Measurements from ENCODE around the gene BAIAP2.

BAIAP2 gene

DNA sequence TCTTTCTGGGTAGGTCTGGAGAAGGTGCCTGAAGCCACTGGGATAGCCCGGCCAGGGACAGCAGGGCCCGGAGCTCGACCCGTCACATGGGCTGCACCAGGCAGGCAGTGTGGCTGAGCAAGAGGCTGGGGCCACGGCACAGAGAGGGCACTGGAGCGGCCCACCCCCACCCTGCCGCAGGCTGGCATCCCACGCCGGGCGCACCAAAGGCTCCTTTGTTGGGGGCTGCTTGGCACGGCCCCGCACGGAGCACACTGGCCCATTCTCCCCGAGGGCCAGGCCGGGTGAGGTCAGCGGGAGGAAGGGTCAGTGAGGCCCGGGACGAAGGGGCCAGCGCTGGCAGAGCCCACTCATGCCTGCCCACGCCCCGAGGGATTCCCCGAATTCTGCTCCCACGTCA lies 93.8 kb downstream of the BAIAP2 start:
- no peak for DNase-seq

DNA sequence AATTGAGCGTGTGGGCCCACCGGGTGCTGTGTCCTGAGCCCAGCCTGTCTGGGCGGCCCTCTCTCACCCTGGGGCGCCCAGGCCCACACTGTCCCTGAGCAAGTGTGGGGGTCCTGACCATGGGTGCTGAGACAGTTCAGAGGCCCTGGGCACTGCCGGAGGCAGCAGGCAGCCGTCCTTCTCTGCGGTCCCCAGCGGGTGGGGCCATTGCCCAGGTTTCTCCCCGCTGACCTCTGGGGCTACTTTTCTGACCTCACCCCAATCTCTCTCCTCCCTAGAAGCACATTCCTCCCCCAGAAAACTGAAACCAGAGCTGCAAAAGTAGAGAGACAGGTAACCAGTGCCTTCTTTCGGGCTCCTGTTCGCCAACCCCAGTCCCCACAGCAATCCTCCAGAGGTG lies 94.3 kb downstream of the BAIAP2 start:
- DNase-seq, result no peak

DNA sequence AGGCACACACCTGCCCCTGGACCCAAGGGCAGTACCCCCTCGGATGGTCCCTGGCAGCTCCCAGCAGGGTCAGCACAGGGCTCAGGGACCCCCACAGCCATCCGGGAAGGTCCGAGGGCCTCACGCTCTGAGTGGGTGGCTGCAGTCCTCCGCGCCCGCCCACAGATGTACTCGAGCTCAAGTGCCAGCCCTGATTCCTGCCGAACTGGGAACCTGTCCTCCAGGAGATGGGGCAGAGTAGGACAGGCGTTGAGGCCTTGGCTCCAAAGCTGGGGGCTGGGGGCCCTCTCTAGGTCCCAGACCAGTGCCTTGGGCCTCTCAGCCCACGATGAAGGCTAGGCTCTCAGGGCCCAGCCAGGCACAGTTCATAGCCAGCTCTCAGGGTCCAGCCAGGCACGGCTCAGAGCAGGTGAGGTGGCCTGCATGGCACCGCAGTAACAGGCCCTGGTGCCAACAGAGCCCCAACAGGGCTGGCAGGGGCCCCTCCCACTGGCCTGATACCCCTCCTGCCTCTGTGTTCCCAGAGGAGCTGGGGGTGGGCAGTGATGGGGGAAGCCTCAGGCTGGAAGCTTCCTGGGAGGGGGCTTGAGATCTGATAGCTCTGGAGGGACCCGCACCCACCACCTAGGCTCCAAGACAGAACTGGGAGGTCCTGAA lies 94.9 kb downstream of the BAIAP2 start:
- DNase-seq, result no peak

DNA sequence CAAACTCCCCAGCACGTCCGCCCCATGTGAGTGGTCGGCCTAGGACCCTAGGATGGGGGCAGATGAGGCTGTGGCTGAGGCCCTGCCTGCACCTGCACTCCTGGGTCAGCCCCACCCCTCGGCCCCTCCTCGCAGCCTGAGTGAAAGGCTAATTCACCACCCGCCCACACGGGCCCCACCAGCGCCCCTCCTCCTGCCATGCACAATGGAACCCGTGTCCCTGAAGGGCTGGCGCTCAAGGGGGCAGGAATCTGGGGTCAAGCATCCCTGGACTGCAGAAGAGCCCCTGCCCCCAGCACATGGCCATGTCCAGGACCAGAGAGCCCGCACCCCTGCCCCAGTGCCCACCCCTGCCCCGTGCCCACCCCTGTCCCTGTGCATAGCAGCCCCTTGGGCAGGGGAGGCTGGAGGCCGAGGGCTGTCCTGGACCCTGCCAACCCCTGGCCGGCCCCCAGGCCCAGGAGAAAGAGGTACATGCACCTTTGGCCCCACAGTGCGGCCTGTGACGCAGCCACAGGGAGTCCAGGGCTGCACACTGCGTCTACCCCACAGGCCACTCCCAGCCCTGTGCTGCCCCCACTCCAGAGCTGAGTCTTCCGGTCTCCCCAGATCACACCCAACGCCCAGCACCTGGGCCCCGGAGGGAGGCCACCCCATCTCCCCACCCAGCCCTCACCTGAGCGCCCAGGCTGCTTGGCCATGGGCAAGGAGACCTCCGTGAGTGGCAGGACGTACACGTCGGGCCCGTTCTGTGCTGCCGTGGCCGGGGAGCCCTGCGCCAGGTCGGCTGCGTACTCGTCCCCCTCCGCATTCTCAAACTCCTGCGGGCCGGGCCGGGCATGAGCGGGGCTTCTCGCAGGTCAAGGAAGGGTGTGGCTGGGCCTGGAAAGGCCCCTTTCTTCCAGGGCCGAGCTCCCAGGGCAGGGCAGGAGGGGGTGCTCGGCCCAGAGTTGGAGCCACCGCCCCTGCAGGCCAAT lies 95.7 kb downstream of the BAIAP2 start:
- DNase-seq, result no peak

DNA sequence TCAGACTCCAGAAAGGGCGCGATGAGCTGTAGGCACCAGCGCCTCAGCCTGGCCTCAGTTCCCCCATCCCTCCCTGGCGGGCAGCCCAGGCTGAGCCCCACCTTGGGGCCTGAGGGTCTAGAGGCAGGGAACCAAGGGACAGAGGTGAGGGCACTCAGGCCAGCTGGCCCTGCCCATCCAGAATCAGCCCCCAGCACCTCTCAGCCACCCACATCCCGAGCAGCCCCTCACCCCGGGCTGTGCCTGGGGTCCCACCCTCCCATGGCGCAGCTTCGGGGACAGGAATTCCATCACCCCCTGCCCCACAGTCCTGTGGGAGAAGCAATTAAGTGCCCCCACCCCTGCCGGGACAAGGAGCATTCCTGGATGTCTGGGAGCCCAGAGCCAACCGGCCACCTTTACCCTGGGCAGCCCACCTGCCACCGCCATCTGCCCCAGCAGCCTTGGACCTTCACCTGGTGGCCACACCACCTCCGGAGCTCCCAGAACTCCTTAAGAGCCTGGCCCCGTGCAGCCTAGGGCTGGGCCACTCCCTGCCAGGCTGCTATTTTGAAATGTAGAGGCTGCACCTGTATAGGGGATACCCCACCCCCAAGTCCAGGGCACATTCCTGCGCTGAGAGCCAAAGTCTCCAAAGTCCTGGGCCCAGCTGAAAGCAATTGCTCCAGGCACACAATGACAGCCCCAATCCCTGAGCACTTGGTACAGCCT lies 96.7 kb downstream of the BAIAP2 start:
- no peak for DNase-seq

DNA sequence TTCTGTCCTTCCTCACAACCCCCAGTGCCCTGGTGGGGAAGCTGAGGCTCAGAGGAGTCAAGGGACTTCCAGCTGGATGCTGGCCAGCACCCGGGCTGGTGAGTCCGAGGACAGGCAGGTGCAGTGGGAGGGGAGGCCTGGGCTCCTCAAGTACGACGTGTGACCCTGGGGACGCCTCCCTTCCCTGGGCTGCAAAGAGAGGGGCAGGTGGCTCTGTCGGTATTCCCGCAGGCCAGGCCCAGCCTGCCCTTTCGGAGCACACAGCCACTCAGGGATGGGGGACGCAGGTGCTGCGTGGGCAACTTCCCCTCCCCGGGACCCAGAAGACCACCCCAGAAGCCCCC lies 97.2 kb downstream of the BAIAP2 start:
- DNase-seq, result no peak

DNA sequence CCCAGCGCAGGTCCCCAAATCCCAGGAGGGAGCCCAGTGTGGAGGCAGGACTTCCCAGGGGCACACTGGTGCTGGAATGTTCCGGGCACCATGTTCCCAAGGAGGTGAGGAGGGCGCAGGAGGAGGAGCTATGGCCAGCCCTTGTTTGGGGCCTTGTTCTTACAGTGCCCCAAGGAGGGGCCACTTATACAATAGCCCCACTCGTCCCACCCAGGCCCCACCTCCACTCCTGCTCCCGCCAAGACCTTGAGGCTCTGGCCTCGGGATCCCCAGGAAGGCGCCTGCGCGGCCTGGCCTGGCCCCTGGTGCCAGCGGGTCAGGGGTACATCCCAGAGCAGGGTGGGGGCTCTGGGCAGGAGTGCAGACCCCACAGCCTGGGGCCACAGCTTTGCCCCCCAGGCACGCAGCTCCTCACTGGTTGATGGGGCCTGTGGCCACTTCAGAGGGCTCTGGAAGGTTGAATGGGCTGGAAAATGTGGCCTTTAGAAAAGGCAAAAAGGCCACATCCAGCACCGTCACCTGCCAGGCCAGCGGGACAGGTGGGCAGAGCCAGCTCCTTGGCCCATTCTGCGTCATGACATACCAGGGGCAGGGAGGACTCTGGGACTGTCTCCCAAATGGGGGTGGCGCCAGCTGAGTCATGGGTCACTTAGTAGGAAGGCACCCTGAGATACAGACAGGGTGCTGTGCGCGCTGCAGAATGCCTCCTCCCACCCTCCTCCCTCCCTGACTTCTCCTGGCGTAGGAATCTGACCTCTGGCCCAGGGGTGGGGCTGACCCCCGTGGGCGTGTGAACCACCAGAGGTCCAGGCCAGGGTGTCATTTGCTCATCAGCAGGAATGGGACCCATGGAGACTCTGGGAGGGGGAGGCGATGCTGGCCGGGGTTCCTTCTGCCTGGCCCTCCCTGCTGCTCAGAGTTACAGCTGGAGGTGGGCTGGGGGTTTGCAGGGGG lies 98.1 kb downstream of the BAIAP2 start:
- peak; percentile 19 to 64 for DNase-seq

DNA sequence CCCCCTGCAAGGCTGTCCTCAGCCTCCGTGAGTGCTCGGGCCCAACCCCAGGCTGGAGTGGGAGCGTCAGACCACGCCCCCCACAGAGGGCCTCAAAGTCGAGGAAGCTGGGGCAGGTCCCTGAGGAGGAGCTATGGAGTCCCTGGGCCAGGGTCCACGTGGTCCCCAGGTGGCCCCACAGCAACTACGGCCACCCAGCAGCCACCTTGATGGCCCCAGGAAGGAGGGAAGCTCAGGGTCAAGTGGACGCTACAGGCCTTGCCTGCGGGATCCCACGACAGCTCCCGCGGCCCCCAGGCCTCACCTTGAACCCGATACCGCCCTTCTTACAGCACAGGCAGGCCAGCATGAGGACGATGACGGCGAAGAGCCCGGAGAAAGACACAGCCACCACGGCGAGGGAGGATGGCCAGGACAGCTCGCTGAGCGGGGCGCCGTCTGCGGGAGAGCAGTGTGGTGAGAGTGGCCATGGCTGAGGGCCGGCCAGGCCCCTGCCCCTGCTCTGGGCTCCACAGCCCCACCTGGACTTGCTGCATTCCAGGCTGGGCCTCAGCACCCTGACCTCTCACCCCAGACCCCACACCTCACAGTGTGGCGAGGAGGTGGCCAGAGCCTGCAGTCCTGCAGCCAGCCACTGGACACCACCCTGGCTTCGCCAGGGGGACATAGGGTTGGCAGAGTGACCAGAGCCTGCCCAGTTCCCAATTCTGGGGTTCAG lies 99.3 kb downstream of the BAIAP2 start:
- DNase-seq, result no peak

DNA sequence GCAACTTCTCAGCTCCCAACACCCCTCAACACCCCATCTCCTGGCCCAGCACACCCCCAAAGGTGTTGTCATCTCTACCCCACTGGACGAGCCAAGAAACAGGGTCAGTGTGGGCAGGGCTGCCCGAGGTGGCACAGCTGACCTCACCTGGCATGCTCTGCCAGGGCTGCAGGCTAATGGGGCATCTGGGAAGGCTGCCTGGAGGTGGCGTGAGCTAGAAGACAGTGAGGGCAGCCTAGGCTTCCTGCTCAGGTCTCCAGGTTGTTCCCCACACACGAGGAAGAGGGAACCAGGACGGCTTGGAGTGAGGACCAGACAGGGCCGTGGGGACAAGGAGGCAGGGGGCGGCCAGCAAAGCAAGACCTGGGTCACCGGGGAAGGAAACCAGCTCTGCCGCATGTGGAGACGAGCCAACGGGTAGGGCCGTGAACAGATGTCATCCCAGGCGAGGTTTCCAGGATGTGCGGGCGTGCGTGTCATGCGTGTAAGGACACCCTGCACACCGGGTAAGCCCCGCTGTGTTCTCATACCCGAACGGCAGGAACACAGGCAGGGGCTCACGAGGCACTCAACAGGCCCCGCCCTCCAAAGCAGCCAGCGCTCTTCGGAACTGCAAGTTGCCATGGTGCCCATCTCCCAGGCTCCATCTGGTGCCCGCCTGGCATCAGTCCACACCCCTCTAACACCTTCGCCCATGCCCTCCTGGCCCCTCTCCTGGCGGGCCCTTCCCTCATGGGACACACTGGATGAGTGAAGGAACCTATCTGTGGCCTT lies 100.7 kb downstream of the BAIAP2 start:
- no peak for DNase-seq

DNA sequence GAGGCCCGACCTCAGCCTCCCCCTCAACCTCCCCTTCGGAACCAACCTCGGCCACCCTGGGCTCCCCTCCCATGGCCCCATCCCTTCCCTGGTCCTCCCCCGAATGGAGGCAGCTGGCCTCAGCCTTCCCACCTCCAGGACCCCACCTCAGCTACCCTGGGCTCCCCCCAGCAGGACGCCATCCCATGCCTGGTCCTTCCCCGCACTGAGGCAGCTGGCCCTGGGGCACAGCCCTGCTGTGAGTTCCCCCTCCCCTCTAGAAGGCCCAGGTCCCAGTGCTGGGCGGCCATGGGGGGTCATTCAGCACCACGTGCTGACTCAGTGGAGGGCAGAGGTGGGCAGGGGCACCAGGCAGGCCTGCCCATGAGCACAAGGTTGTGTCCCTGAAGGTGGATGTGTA lies 101.4 kb downstream of the BAIAP2 start:
- DNase-seq, result no peak

DNA sequence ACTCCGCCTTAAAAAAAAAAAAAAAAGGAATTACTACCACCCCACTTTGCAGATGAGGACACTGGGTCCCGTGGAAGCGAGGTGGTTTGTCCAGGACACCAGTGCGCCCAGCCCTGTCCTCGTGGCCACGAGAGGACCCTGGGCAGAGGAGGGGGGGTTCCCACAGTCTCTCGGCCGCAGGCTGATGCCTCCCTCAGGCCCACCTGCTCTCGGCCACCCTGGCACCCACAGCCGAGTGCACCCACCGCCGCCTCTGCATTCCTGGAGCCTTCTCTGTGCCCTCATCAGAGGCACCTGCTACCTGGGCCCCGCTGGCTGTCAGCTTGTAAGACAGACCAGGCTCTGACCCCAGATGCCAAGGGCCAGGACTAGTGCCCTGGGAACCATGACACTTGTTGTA lies 102.3 kb downstream of the BAIAP2 start:
- no peak for DNase-seq

DNA sequence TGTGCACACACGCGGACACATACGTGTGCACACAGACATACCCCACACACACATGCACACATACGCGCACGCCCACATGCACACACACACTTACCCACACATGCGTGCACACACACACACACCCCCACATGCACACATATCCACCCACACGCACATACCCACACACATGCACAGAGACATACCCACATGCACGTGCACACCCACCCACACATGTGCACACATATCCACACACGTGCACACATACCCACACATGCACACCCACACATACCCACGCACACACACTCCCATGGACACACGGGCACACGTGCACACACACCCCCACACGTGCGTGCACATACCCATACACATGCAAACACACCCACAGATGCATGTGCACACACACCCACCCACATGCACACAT lies 103.1 kb downstream of the BAIAP2 start:
- DNase-seq, result no peak

DNA sequence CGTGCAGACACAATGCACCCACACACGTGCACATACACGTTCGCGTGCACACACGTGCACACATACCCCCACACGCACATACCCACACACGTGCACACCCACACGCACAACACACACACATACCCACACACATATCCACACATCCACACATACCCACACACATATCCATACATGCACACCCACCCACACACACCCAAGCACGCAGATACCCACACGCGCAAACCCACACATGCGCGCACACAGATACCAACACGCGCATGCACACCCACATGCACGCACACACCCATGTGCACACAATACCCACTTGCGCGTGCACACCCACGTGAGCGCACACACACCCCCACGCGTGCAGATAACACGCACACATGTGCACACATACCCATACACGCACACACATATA lies 103.5 kb downstream of the BAIAP2 start:
- no peak for DNase-seq

DNA sequence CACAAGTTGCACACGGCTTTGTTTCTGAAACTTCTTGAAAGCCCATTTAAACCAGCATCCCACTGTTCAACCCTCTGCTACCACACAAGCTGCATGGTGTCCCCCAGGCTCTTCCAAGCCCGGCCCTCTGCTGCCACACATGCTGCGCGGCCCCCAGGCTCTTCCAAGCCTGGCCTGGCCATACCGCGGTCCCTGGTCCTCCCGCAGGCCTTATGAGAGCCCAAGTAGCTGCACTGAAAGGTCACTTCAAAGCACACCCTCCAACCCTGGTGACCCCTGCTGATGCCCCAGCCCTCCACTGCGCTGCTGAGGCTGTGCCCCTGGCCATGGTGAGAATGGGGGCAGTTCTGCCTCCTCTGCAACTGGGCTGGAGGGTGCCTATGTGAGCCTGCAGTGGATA lies 104.5 kb downstream of the BAIAP2 start:
- no peak for DNase-seq

DNA sequence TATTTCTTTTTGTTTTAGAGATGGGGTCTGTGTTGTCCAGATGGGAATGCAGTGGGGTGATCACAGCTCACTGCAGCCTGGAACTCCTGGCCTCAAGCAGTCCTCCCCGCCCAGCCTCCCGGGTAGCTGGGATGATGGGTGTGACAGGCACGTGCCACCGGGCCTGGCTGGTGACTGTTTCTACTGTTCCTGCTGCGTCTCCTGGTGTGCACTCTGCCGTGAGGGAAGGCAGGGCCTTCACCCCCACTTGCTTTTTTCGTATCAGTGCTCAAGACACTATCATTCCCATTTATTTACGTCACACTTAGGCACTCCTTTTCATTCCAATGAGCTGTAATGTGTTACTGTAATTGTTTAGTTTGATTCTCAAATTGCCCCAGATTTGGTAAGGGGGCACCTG lies 105.1 kb downstream of the BAIAP2 start:
- DNase-seq, result no peak

DNA sequence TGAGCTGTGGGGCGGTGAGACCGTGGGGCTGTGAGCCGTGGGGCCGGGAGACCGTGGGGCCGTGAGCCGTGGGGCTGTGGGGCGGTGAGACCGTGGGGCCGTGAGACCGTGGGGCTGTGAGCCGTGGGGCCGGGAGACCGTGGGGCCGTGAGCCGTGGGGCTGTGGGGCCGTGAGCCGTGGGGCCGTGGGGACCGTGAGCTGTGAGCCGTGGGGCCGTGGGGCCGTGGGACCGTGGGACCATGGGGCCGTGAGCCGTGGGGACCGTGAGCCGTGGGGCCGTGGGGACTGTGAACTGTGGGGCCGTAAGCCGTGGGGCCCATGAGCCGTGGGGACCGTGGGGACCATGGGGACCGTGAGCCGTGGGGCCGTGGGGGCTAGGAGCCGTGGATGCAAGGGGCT lies 105.7 kb downstream of the BAIAP2 start:
- no peak for DNase-seq

DNA sequence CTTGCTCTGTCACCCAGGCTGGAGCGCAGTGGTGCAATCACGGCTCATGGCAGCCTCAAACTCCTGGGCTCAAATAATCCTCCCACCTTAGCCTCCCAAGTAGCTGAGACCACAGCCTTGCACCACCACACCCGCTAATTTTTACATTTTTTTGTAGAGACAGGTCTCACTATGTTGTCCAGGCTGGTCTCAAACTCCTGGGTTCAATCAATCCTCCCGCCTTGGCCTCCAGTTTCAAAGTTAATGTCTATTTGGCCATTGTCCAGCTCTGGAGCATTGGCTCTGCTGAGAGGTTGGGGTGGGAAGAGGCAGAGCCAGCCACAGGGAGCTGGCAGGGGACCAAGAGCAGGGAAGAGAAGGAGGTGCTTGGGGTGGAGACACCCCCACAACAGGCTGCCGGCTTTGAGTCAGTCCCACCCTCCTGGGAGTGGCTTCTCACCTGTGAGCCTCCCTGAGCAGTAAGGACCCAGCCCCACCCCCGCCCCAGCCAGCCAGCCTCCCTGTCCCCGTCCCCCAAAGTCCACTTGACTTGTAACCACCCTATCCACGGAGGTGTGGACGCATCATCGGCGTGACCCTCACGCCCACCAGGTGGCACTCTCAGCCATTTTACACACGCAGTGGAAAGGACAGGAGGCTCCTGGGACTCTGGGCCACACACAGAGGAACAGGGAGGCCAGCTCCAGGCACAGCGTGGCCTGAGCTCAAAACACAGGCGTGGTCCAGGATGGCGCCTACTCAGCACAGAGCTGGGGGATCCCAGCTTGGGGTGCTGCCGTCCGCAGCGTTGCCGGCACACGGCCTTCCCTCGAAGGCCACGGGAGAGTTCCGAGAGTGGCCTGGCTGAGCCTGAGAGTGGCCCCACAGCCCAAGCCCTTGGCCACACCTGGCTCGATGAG lies 107.6 kb downstream of the BAIAP2 start:
- peak; percentile 73 to 92 for DNase-seq

DNA sequence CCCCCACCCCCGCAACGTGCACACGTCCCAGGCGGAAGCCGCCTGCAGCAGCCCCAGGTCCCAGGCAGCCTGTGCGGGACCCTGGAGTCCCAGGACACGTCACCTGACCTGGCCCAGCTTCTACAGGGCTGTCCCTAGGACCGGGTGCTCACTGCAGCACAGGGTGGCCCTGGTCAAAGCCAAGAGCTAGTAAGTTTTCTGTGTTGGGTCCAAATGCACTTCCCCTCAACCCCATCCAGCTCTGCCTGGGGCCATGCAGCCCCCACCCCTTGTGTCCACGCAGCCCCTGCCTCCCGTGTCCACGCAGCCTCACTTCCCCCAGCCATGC lies 108.2 kb downstream of the BAIAP2 start:
- no peak for DNase-seq

DNA sequence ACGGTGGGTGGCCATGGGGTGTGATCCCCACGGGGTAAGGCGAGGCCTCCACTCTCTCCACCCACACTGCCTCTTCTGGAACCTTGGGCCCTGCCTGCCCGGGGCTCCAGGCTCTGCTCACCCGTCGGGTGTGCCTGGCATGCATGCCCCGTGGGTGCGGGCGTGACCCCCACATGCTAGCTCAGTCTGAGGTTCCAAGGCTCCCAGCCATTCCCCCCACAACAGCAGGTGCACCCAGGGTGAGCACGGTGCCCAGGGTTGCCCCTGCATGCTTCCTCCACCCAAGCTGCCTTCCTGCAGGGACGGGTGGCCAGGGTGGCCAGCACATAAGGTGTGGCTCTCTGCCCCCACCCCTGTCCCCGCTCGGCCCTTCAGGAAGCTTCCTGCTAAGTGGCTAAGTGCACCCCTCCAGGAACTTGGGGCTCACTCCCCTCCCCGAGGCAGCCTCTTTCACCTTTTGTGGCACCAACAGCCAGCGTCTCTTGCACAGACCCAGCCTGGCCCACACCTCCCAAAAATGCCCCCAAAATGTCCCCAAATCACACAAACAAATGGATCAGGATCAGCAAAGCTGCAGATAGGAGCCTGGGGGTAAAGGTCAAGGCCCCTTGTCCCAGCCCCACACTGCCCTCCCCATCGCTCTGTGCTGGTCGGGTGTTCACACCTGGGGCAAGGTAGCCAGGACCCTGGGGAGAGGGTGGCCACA lies 108.9 kb downstream of the BAIAP2 start:
- no peak for DNase-seq

DNA sequence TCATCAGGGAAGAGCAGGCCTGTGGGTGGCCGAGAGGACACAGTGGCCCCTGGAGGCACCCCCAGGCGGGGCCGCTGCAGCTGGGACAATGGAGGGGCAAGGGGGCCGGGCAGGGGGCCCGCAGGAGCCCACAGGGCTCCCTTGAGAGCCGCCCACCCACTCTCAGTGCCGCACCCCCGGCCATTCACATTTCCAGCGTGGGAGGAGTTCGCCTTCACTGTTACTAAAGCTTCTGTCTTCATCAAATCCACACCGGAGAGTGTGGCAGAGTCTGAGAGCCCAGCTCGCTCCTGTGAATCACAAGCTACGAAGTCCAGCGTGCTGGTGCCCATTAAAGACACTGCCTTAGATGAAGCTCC lies 109.5 kb downstream of the BAIAP2 start:
- no peak for DNase-seq

Data from inflammatory macrophage treated with lipopolysaccharide for 1 hour (primary cell).